HCT116 (cell line): ENCODE data around the gene RET.

Experiments used
- EZH2 ChIP-seq: fragments of 200-600 bp; sonication (generic); IDR thresholded peaks from 2 replicates; pipeline ENCODE4 v1.6.1; 2017; ENCODE audit warnings: antibody characterized with exemption, mixed run types
- POLR2AphosphoS5 ChIP-seq: IDR thresholded peaks from 2 replicates; pipeline ENCODE4 v1.6.1; 2011; ENCODE audit warnings: mild to moderate bottlenecking, low read depth, low read length, moderate library complexity
- ZNF274 ChIP-seq: fragments of 200-500 bp; sonication (Bioruptor generic); IDR thresholded peaks from 2 replicates; pipeline ENCODE4 v1.6.1; 2014; ENCODE audit warnings: mild to moderate bottlenecking, low read depth, low read length, inconsistent platforms
- TF ChIP-seq, protein P1 (sequence below), 3 experiments: fragments of 200-600 bp in 1 of 3; sonication (generic) in 1 of 3; IDR thresholded peaks in 2 of 3; conservative IDR thresholded peaks in 1 of 3; 2 replicates each; pipeline ENCODE4 v1.5.1; 2012 to 2017; ENCODE audit warnings: low read depth in 2 of 3, low read length in 2 of 3, antibody characterized with exemption in 1 of 3, borderline replicate concordance in 1 of 3, control low read depth in 1 of 3, mild to moderate bottlenecking in 1 of 3, mixed read lengths in 1 of 3, mixed run types in 1 of 3, moderate library complexity in 1 of 3; ENCODE audit not compliant: insufficient read depth in 1 of 3
- TF ChIP-seq, protein P2 (sequence below): IDR thresholded peaks from 2 replicates; pipeline ENCODE4 v1.6.1; 2012; ENCODE audit warnings: low read depth

DNA sequence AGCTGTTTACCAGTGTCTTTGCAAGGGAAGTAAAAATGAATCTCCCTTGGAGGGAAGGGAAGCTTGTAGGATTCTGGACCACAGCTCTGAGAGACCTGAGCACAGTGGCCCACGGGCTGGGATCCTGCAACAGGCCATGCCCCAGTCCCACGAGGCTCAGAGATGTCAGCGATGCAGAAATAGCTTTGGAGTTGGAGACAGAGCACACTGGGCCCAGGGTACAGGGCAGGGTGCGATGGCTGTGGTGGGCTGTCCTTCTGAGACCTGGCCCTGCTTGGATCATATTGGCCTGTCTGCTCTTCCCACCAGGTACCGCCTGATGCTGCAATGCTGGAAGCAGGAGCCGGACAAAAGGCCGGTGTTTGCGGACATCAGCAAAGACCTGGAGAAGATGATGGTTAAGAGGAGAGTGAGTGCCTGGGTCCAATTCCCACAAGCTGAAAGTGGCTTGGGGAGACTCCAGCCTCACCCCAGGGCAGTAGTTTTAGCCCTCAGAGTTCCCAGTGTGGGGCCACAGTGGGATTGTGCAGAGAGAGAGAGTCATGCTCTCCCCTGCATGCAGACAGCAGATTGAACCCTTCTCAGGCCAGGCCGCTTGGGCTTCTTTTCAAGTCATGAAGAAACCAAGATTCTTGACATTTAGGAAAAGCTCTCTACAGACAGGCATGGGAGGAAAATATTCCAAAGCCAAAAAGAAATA is 47.9 kb downstream of the RET start:
- TF ChIP-seq, protein P1, sequence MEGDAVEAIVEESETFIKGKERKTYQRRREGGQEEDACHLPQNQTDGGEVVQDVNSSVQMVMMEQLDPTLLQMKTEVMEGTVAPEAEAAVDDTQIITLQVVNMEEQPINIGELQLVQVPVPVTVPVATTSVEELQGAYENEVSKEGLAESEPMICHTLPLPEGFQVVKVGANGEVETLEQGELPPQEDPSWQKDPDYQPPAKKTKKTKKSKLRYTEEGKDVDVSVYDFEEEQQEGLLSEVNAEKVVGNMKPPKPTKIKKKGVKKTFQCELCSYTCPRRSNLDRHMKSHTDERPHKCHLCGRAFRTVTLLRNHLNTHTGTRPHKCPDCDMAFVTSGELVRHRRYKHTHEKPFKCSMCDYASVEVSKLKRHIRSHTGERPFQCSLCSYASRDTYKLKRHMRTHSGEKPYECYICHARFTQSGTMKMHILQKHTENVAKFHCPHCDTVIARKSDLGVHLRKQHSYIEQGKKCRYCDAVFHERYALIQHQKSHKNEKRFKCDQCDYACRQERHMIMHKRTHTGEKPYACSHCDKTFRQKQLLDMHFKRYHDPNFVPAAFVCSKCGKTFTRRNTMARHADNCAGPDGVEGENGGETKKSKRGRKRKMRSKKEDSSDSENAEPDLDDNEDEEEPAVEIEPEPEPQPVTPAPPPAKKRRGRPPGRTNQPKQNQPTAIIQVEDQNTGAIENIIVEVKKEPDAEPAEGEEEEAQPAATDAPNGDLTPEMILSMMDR (IDR thresholded peaks at IDR 0.05 in 2 of 3, conservative IDR thresholded peaks at IDR 0.05 in 1 of 3; ENCODE audit: borderline replicate concordance in 1 of 3, insufficient read depth in 1 of 3, low read depth in 2 of 3, low read length in 2 of 3): no peak
- TF ChIP-seq EZH2 (no peak), POLR2AphosphoS5 (no peak), ZNF274 (no peak)
- TF ChIP-seq, protein P2, sequence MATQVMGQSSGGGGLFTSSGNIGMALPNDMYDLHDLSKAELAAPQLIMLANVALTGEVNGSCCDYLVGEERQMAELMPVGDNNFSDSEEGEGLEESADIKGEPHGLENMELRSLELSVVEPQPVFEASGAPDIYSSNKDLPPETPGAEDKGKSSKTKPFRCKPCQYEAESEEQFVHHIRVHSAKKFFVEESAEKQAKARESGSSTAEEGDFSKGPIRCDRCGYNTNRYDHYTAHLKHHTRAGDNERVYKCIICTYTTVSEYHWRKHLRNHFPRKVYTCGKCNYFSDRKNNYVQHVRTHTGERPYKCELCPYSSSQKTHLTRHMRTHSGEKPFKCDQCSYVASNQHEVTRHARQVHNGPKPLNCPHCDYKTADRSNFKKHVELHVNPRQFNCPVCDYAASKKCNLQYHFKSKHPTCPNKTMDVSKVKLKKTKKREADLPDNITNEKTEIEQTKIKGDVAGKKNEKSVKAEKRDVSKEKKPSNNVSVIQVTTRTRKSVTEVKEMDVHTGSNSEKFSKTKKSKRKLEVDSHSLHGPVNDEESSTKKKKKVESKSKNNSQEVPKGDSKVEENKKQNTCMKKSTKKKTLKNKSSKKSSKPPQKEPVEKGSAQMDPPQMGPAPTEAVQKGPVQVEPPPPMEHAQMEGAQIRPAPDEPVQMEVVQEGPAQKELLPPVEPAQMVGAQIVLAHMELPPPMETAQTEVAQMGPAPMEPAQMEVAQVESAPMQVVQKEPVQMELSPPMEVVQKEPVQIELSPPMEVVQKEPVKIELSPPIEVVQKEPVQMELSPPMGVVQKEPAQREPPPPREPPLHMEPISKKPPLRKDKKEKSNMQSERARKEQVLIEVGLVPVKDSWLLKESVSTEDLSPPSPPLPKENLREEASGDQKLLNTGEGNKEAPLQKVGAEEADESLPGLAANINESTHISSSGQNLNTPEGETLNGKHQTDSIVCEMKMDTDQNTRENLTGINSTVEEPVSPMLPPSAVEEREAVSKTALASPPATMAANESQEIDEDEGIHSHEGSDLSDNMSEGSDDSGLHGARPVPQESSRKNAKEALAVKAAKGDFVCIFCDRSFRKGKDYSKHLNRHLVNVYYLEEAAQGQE: no peak
